ENCODE measurements around the gene EPRS1. TPM values are rescaled to one million over a fixed set of nuclear protein-coding genes. Genes with fewer than 3 reads are reported as not detected.

The EPRS1 gene
- total RNA-seq (2011; cell fraction: chromatin; rRNA removed; ENCODE audit: low replicate concordance) = 75.9 and 190 TPM in 2 replicates
- 38.2 and 50.7 TPM in 2 replicates for total RNA-seq (2011; cell fraction: nucleolus; rRNA removed)
- total RNA-seq (2011; cell fraction: nucleoplasm; rRNA removed) = 69.8 and 70.2 TPM in 2 replicates
- total RNA-seq (2014; rRNA removed) = 155 and 222 TPM in 2 replicates
- total RNA-seq (2014; rRNA removed; fragmentation: Illumina TruSeq; extraction: Trizol) = 283 and 311 TPM in 2 replicates
- 187 and 212 TPM in 2 replicates for total RNA-seq (2015; rRNA removed; fragmentation: Illumina TruSeq; extraction: Trizol)
- 230 and 248 TPM in 2 replicates for total RNA-seq (2021)
- 277 and 289 TPM in 2 replicates for polyA plus RNA-seq (2011; rRNA removed)
- polyA plus RNA-seq (2011; cell fraction: cytosol; rRNA removed) = 48.7 and 94.1 TPM in 2 replicates
- polyA plus RNA-seq (2011; cell fraction: nucleus; rRNA removed) = 121 and 166 TPM in 2 replicates
- polyA plus RNA-seq (2012) = 169 and 312 TPM in 2 replicates
- 208 and 275 TPM in 2 replicates for polyA plus RNA-seq (2014; fragmentation: Illumina TruSeq; extraction: Trizol)
- polyA plus RNA-seq (2014; fragmentation: Nextera tagmentation; extraction: Ambion mirVana) = 100 to 1,000 TPM; 193 to 291 TPM
- polyA plus RNA-seq (2014; rRNA removed) = 129 and 172 TPM in 2 replicates
- polyA minus RNA-seq (2011; rRNA and poly(A)+ RNA removed) = 398 and 424 TPM in 2 replicates
- 183 and 198 TPM in 2 replicates for polyA minus RNA-seq (2011; cell fraction: cytosol; rRNA and poly(A)+ RNA removed)
- 40.8 and 115 TPM in 2 replicates for polyA minus RNA-seq (2011; cell fraction: nucleus; rRNA and poly(A)+ RNA removed)
- percentile 94 among the genes with signal in this experiment for Bru-seq, nascent RNA
- percentile 96 among the genes with signal in this experiment for BruChase-seq, experiment 1, labeled RNA remaining after a 2-hour chase
- percentile 96 among the genes with signal in this experiment for BruChase-seq, experiment 2, labeled RNA remaining after a 6-hour chase
- long read RNA-seq, experiment 1, full-length matches to known transcripts = 76 of 1,058 reads
- long read RNA-seq, experiment 1, partial matches to known transcripts = 786 of 1,058 reads
- long read RNA-seq, experiment 1, other reads (novel, unspliced or antisense) = 196 of 1,058 reads
- long read RNA-seq, experiment 2, full-length matches to known transcripts = 47 of 187 reads
- long read RNA-seq, experiment 2, partial matches to known transcripts = 98 of 187 reads
- long read RNA-seq, experiment 2, other reads (novel, unspliced or antisense) = 42 of 187 reads
- long read RNA-seq, experiment 3, full-length matches to known transcripts = 3 of 229 reads
- long read RNA-seq, experiment 3, partial matches to known transcripts = 212 of 229 reads
- long read RNA-seq, experiment 3, other reads (novel, unspliced or antisense) = 14 of 229 reads

- peaks cover 15 to 19% of the 10 kb centered on the region in 2 experiments; a peak in 4 of 5 replicates for H3K4me1 ChIP-seq (replicated peaks in 1 of 2; ENCODE audit: control insufficient read depth in 2 of 2, insufficient read depth in 2 of 2, low read length in 2 of 2)
- ATAC-seq (peak; percentile 96), DNase-seq (ENCODE audit: extremely low read depth in 1 of 4, low spot score in 3 of 4) (peak; percentile 95 to 100 (median 97)), FAIRE-seq (peak; percentile 99)
- peak within 1 kb of the TSS; percentile 93 to 100 for H3K9ac ChIP-seq (ENCODE audit: insufficient read depth in 1 of 2, low read depth in 2 of 2, low read length in 2 of 2)
- peak within 1 kb of the TSS; percentile 99 for H3K4me2 ChIP-seq (ENCODE audit: insufficient read depth, low read length)
- no peaks in the 10 kb centered on the region for H3K27me3 ChIP-seq (ENCODE audit: control insufficient read depth in 2 of 2, insufficient read depth in 2 of 2, low read length in 2 of 2)
- H3K4me3 ChIP-seq = peak within 1 kb of the TSS; percentile 88
- CTCF ChIA-PET (ENCODE audit: low intra/inter-chr PET ratio) = interaction anchor here (0.7 to 1.1 kb wide), 2 partner anchors 48 to 82 kb away, joined by 3 to 4 read pairs; partner anchors contain the start of gene IARS2
- H3K9me3 ChIP-seq (replicated peaks; ENCODE audit: control insufficient read depth, insufficient read depth, low read depth, low read length) = no peaks in the 10 kb centered on the region
- peaks cover 4% of the 10 kb centered on the region for H3K9me1 ChIP-seq (ENCODE audit: control insufficient read depth, insufficient read depth, low read length)
- H3K36me3 ChIP-seq (ENCODE audit: control insufficient read depth, insufficient read depth, low read length) = peaks cover 16% of the 10 kb centered on the region
- in situ Hi-C loops (cut with MboI) (no loop called here), intact Hi-C loops (cut with micrococcal nuclease) (loop anchor here (1.0 kb wide), 2 partner anchors 43 to 48 kb away; partner anchors contain the start of genes BPNT1 and IARS2)
- WGBS (ENCODE audit: insufficient coverage, low coverage, missing lambda C conversion rate) = under 1% methylated on average over 70 of the region's 71 CpGs
- BruUV-seq (replicated peaks) = TSS peak; percentile 63
- peaks cover 50% of the 10 kb centered on the region for H3K79me2 ChIP-seq (ENCODE audit: control insufficient read depth, insufficient read depth, low read length)
- H3K27ac ChIP-seq (ENCODE audit: extremely low read depth, low read depth, low read length) = peak within 1 kb of the TSS; percentile 91
- POLR2A ChIA-PET = interaction anchor here (0.6 to 1.0 kb wide), 4 partner anchors 14 to 254 kb away, joined by 3 to 5 read pairs (median 4); no protein-coding TSS in a partner anchor
- H2AFZ ChIP-seq (ENCODE audit: low read depth, low read length) = peak within 1 kb of the TSS; percentile 96
- peaks cover 9% of the 10 kb centered on the region for H4K20me1 ChIP-seq (replicated peaks; ENCODE audit: control insufficient read depth, insufficient read depth, low read length)
- TF ChIP-seq MAFF (IDR thresholded peaks at IDR 0.05; ENCODE audit: low read length) (peak; percentile 67), E2F1 (CRISPR knock-in tag; IDR thresholded peaks at IDR 0.05) (peak; percentile 76; the same call in 1 of the 2 replicates), ZSCAN29 (IDR thresholded peaks at IDR 0.05) (peak; percentile 75; the same call in 1 of the 2 replicates), ZNF274 (IDR thresholded peaks at IDR 0.05; ENCODE audit: borderline replicate concordance, low read depth, low read length) (no peak), MCM5 (IDR thresholded peaks at IDR 0.05; ENCODE audit: low read depth) (no peak), RAD21 (CRISPR knock-in tag; conservative IDR thresholded peaks at IDR 0.05 in 1 of 2, IDR thresholded peaks at IDR 0.05 in 1 of 2) (peak in 1 of 2 experiments; percentile 34; a peak in 2 of 4 replicates), ID3 (CRISPR knock-in tag; IDR thresholded peaks at IDR 0.05) (no peak), ID3 (tag; IDR thresholded peaks at IDR 0.05) (peak; percentile 83; the same call in 1 of the 2 replicates), MED1 (CRISPR knock-in tag; IDR thresholded peaks at IDR 0.05; ENCODE audit: borderline replicate concordance) (no peak), ZSCAN32 (CRISPR knock-in tag; IDR thresholded peaks at IDR 0.05) (peak; percentile 89)
Observed at GRCh38 chr1:220046052-220046930, at the start of gene EPRS1. TSS of gene EPRS1 (minus strand) at chr1:220046505. CDS start at chr1:220046388, 117 bp downstream.
